CD8-positive, alpha-beta memory T cell (primary cell): ENCODE measurements around the gene MCU. TPM values are rescaled to one million over a fixed set of nuclear protein-coding genes. Genes with fewer than 3 reads are reported as not detected.
A peak's percentile ranks its signal among the peaks of the same experiment; 100 is the strongest.
"Not testable (repeated sequence)": the region's sequence is repeated elsewhere in the genome, so short reads cannot be mapped to it uniquely, and the experiment has no call there.

Source experiments
- CTCF ChIA-PET: fragments of 350-600 bp; sonication (Branson Sonifier 250); formaldehyde crosslinking; loops from one replicate; lab custom pipeline; 2021; ENCODE audit warnings: antibody characterized with exemption; lab: Charles Lee
- POLR2A ChIA-PET: fragments of 350-600 bp; sonication (Branson Sonifier 250); formaldehyde crosslinking; loops from one replicate; lab custom pipeline; 2021; ENCODE audit warnings: antibody characterized with exemption; lab: Charles Lee
- DNase-seq, 5 donors: peaks; one replicate each; pipeline versions ENCODE4 v3.0.0 to v3.0.0-alpha.2; 2020 to 2022; ENCODE audit warnings: mixed read lengths in 1 of 5
- H3K27ac ChIP-seq: one replicate; pipeline ENCODE4 v1.7.0; 2013; ENCODE audit warnings: low read depth, mild to moderate bottlenecking, low read length, moderate library complexity
- H3K27me3 ChIP-seq: 2 replicates; pipeline ENCODE4 v1.7.0; 2013; ENCODE audit warnings: low read length, mild to moderate bottlenecking; ENCODE audit not compliant: insufficient read depth, poor library complexity, severe bottlenecking
- H3K36me3 ChIP-seq: 2 replicates; pipeline ENCODE4 v1.7.0; 2013; ENCODE audit warnings: mild to moderate bottlenecking, low read length, moderate library complexity; ENCODE audit not compliant: insufficient read depth
- H3K4me1 ChIP-seq: 2 replicates; pipeline ENCODE4 v1.7.0; 2013; ENCODE audit warnings: mild to moderate bottlenecking, low read length, moderate library complexity; ENCODE audit not compliant: insufficient read depth
- H3K4me3 ChIP-seq: 2 replicates; pipeline ENCODE4 v1.7.0; 2013; ENCODE audit warnings: mild to moderate bottlenecking, low read length
- H3K9me3 ChIP-seq: 2 replicates; pipeline ENCODE4 v1.7.0; 2013; ENCODE audit warnings: mild to moderate bottlenecking, low read length
- H3K27ac Mint-ChIP-seq, 8 donors: one replicate each; pipeline ENCODE4 v1.8.0; 2020 to 2021; ENCODE audit warnings: mixed read lengths in 8 of 8, mild to moderate bottlenecking in 6 of 8, inconsistent platforms in 3 of 8, moderate library complexity in 3 of 8
- H3K27me3 Mint-ChIP-seq, 2 donors: one replicate each; pipeline ENCODE4 v1.8.0; 2020 to 2021; ENCODE audit warnings: mixed read lengths in 2 of 2, mild to moderate bottlenecking in 1 of 2, moderate library complexity in 1 of 2
- H3K36me3 Mint-ChIP-seq, 3 donors: one replicate each; pipeline ENCODE4 v1.8.0; 2020 to 2021; ENCODE audit warnings: mixed read lengths in 3 of 3, inconsistent platforms in 1 of 3, mild to moderate bottlenecking in 1 of 3
- H3K4me1 Mint-ChIP-seq, 3 donors: one replicate each; pipeline ENCODE4 v1.8.0; 2020 to 2021; ENCODE audit warnings: mixed read lengths in 3 of 3, inconsistent platforms in 1 of 3, mild to moderate bottlenecking in 1 of 3
- H3K4me3 Mint-ChIP-seq, 7 donors: one replicate each; pipeline ENCODE4 v1.8.0; 2020 to 2021; ENCODE audit warnings: mixed read lengths in 7 of 7, mild to moderate bottlenecking in 6 of 7, moderate library complexity in 4 of 7, inconsistent platforms in 2 of 7
- H3K9me3 Mint-ChIP-seq, 5 donors: one replicate each; pipeline ENCODE4 v1.8.0; 2020 to 2022; ENCODE audit warnings: mixed read lengths in 5 of 5, mild to moderate bottlenecking in 3 of 5, moderate library complexity in 2 of 5, inconsistent platforms in 1 of 5
- polyA plus RNA-seq: library from polyadenylated mRNA; unstranded; fragments of 300-500 nt; fragmentation: Illumina TruSeq; gene quantifications from one replicate; pipeline ENCODE4 v1.2.3, GENCODE V29; 2021
- total RNA-seq, 2 experiments: library from RNA; stranded (reverse); gene quantifications; one replicate each; pipeline ENCODE4 v1.2.3, GENCODE V29; 2021

MCU gene
- total and polyA plus RNA-seq, 3 experiments from 2014 or later, result 7.9 to 17.6 (median 14.9) TPM

GRCh38 chr10:72890086-72890485 is 198.1 kb downstream of the MCU start:
- H3K4me1 Mint-ChIP-seq, result peaks cover 7 to 11% (median 7%) of the 10 kb centered on the region in 3 donors

GRCh38 chr10:72893136-72893798 is 201.3 kb downstream of the MCU start, which contains the start of gene OIT3:
Gene OIT3, plus strand, starts transcription at chr10:72893739. Its CDS starts 60 bp downstream, at chr10:72893799.
- CTCF ChIA-PET, result no interaction called here
- POLR2A ChIA-PET, result no interaction called here
- H3K9me3 Mint-ChIP-seq, result no peaks in the 10 kb centered on the region

More at GRCh38 chr10:72890086-72890485, 198.1 kb downstream of the MCU start:
- Histone ChIP-seq H3K36me3 (no peaks in the 10 kb centered on the region), H3K9me3 (no peaks in the 10 kb centered on the region), H3K4me1 (peaks cover 6% of the 10 kb centered on the region), H3K27me3 (no peaks in the 10 kb centered on the region), H3K4me3 (no peak overlapping the region), H3K27ac (no peak overlapping the region)
- no peak overlapping the region for H3K4me3 Mint-ChIP-seq
- ChIA-PET POLR2A (no interaction called here), CTCF (no interaction called here)
- peaks cover 14 to 18% (median 14%) of the 10 kb centered on the region in 3 donors for H3K36me3 Mint-ChIP-seq
- DNase-seq, result no peak
- no peak overlapping the region for H3K27ac Mint-ChIP-seq
- H3K9me3 Mint-ChIP-seq, result no peaks in the 10 kb centered on the region
- peaks cover 7 to 8% of the 10 kb centered on the region in 2 donors for H3K27me3 Mint-ChIP-seq

GRCh38 chr10:72895236-72895850 is 203.4 kb downstream of the MCU start:
- no peaks in the 10 kb centered on the region for H3K36me3 Mint-ChIP-seq
- Histone ChIP-seq H3K27me3 (no peaks in the 10 kb centered on the region), H3K27ac (no peak overlapping the region), H3K9me3 (no peaks in the 10 kb centered on the region), H3K4me1 (no peaks in the 10 kb centered on the region), H3K36me3 (no peaks in the 10 kb centered on the region), H3K4me3 (no peak overlapping the region)
- H3K27me3 Mint-ChIP-seq, result peaks cover 11 to 27% of the 10 kb centered on the region in 2 donors
- H3K9me3 Mint-ChIP-seq, result no peaks in the 10 kb centered on the region
- CTCF ChIA-PET, result no interaction called here
- POLR2A ChIA-PET, result no interaction called here
- H3K4me3 Mint-ChIP-seq, result no peak overlapping the region
- DNase-seq, result no peak
- no peaks in the 10 kb centered on the region for H3K4me1 Mint-ChIP-seq
- H3K27ac Mint-ChIP-seq, result no peak overlapping the region

More at GRCh38 chr10:72893136-72893798, 201.3 kb downstream of the MCU start, which contains the start of gene OIT3:
- no peak within 1 kb of the TSS for H3K4me3 ChIP-seq
- H3K27ac ChIP-seq, result no peak within 1 kb of the TSS
- H3K9me3 ChIP-seq, result no peaks in the 10 kb centered on the region
- H3K27me3 ChIP-seq, result no peaks in the 10 kb centered on the region
- Mint-ChIP-seq H3K27me3 (peaks cover 11 to 22% of the 10 kb centered on the region in 2 donors), H3K27ac (no peak within 1 kb of the TSS), H3K36me3 (peaks cover 4 to 8% (median 5%) of the 10 kb centered on the region in 3 donors), H3K4me3 (no peak within 1 kb of the TSS), H3K4me1 (no peaks in the 10 kb centered on the region)
- no peak for DNase-seq
- H3K36me3 ChIP-seq, result no peaks in the 10 kb centered on the region
- H3K4me1 ChIP-seq, result no peaks in the 10 kb centered on the region

- Mint-ChIP-seq H3K4me1 (no peaks in the 10 kb centered on the region), H3K36me3 (no peaks in the 10 kb centered on the region), H3K9me3 (no peaks in the 10 kb centered on the region), H3K27me3 (peaks cover 11 to 27% of the 10 kb centered on the region in 2 donors), H3K27ac (no peak overlapping the region), H3K4me3 (no peak overlapping the region)
- Histone ChIP-seq H3K9me3 (no peaks in the 10 kb centered on the region), H3K27me3 (no peaks in the 10 kb centered on the region), H3K4me1 (no peaks in the 10 kb centered on the region), H3K27ac (no peak overlapping the region), H3K36me3 (no peaks in the 10 kb centered on the region), H3K4me3 (no peak overlapping the region)
- no peak for DNase-seq
- ChIA-PET POLR2A (no interaction called here), CTCF (no interaction called here)
Observed at GRCh38 chr10:72898616-72899015, 206.7 kb downstream of the MCU start.

- Histone ChIP-seq H3K27me3 (no peaks in the 10 kb centered on the region), H3K4me3 (no peak overlapping the region), H3K9me3 (no peaks in the 10 kb centered on the region), H3K36me3 (no peaks in the 10 kb centered on the region), H3K27ac (no peak overlapping the region), H3K4me1 (no peaks in the 10 kb centered on the region)
- peaks cover 12 to 23% of the 10 kb centered on the region in 2 donors for H3K27me3 Mint-ChIP-seq
- no peaks in the 10 kb centered on the region for H3K9me3 Mint-ChIP-seq
- CTCF ChIA-PET, result no interaction called here
- H3K36me3 Mint-ChIP-seq, result no peaks in the 10 kb centered on the region
- H3K27ac Mint-ChIP-seq, result no peak overlapping the region
- H3K4me3 Mint-ChIP-seq, result no peak overlapping the region
- POLR2A ChIA-PET, result no interaction called here
- DNase-seq, result no peak
- H3K4me1 Mint-ChIP-seq, result no peaks in the 10 kb centered on the region
Observed at GRCh38 chr10:72899545-72899944, 207.6 kb downstream of the MCU start.

- H3K4me1 Mint-ChIP-seq, H3K36me3 ChIP-seq, H3K36me3 Mint-ChIP-seq, H3K9me3 ChIP-seq, H3K4me1 ChIP-seq, H3K27me3 Mint-ChIP-seq, H3K4me3 ChIP-seq, DNase-seq, POLR2A ChIA-PET, H3K4me3 Mint-ChIP-seq, CTCF ChIA-PET, H3K27ac Mint-ChIP-seq, H3K9me3 Mint-ChIP-seq, H3K27me3 ChIP-seq: not testable (repeated sequence)
- H3K27ac ChIP-seq, result peak overlapping the region; percentile 54
Observed at GRCh38 chr10:72903941-72904446, 212.1 kb downstream of the MCU start.

- Histone ChIP-seq H3K27ac (peak overlapping the region; percentile 43), H3K9me3 (no peaks in the 10 kb centered on the region), H3K4me1 (no peaks in the 10 kb centered on the region), H3K36me3 (no peaks in the 10 kb centered on the region), H3K27me3 (no peaks in the 10 kb centered on the region), H3K4me3 (no peak overlapping the region)
- Mint-ChIP-seq H3K27ac (no peak overlapping the region), H3K36me3 (no peaks in the 10 kb centered on the region), H3K4me1 (no peaks in the 10 kb centered on the region), H3K9me3 (no peaks in the 10 kb centered on the region), H3K27me3 (peaks cover 3 to 5% of the 10 kb centered on the region in 2 donors), H3K4me3 (no peak overlapping the region)
- no peak for DNase-seq
- ChIA-PET CTCF (no interaction called here), POLR2A (no interaction called here)
Observed at GRCh38 chr10:72904806-72905205, 212.9 kb downstream of the MCU start.

- no peaks in the 10 kb centered on the region for H3K4me1 Mint-ChIP-seq
- H3K36me3 ChIP-seq, result no peaks in the 10 kb centered on the region
- no peaks in the 10 kb centered on the region for H3K9me3 ChIP-seq
- POLR2A ChIA-PET, result no interaction called here
- H3K36me3 Mint-ChIP-seq, result peaks cover 0 to 3% (median 0%) of the 10 kb centered on the region in 3 donors
- DNase-seq, result no peak
- H3K27ac ChIP-seq, result no peak overlapping the region
- no peak overlapping the region for H3K27ac Mint-ChIP-seq
- CTCF ChIA-PET, result no interaction called here
- H3K27me3 Mint-ChIP-seq, result peaks cover 4 to 7% of the 10 kb centered on the region in 2 donors
- no peaks in the 10 kb centered on the region for H3K4me1 ChIP-seq
- no peaks in the 10 kb centered on the region for H3K9me3 Mint-ChIP-seq
- no peak overlapping the region for H3K4me3 ChIP-seq
- H3K27me3 ChIP-seq, result no peaks in the 10 kb centered on the region
- H3K4me3 Mint-ChIP-seq, result no peak overlapping the region
Observed at GRCh38 chr10:72906446-72906845, 214.5 kb downstream of the MCU start.
